Mesendoderm (in vitro differentiated cells): Measurements from ENCODE around the gene HMGXB3.

Experiments
- DNase-seq: peaks from one replicate; pipeline ENCODE4 v3.0.0; 2013
- H2AK5ac ChIP-seq: 2 replicates; pipeline ENCODE4 v1.6.1; 2013; ENCODE audit warnings: low read length, inconsistent platforms
- H2BK120ac ChIP-seq: 2 replicates; pipeline ENCODE4 v1.6.1; 2013; ENCODE audit warnings: low read depth, mild to moderate bottlenecking, low read length, moderate library complexity, mixed read lengths
- H2BK15ac ChIP-seq: replicated peaks from 2 replicates; pipeline ENCODE4 v1.6.1; 2013; ENCODE audit warnings: low read depth, mild to moderate bottlenecking, moderate library complexity
- H2BK5ac ChIP-seq: 2 replicates; pipeline ENCODE4 v1.6.1; 2013; ENCODE audit warnings: low read length, inconsistent platforms
- H3K18ac ChIP-seq: 2 replicates; pipeline ENCODE4 v1.6.1; 2013; ENCODE audit warnings: mild to moderate bottlenecking, low read length, mixed read lengths
- H3K23ac ChIP-seq: one replicate; pipeline ENCODE4 v1.6.1; 2013; ENCODE audit warnings: low read length
- H3K27ac ChIP-seq: 2 replicates; pipeline ENCODE4 v1.5.1; 2013; ENCODE audit warnings: low read depth, mild to moderate bottlenecking, inconsistent platforms, low read length, moderate library complexity
- H3K27me3 ChIP-seq: 2 replicates; pipeline ENCODE4 v1.6.1; 2013; ENCODE audit warnings: low read length, control low read depth, mild to moderate bottlenecking, inconsistent platforms; ENCODE audit not compliant: insufficient read depth, poor library complexity
- H3K36me3 ChIP-seq: 2 replicates; pipeline ENCODE4 v1.6.1; 2013; ENCODE audit warnings: low read length, inconsistent platforms; ENCODE audit not compliant: control insufficient read depth, insufficient read depth
- H3K4ac ChIP-seq: one replicate; pipeline ENCODE4 v1.6.1; 2013; ENCODE audit warnings: low read depth, mild to moderate bottlenecking, low read length, moderate library complexity
- H3K4me1 ChIP-seq: 2 replicates; pipeline ENCODE4 v1.6.1; 2013; ENCODE audit warnings: low read depth, low read length, inconsistent platforms; ENCODE audit not compliant: control insufficient read depth
- H3K4me2 ChIP-seq: 2 replicates; pipeline ENCODE4 v1.6.1; 2013; ENCODE audit warnings: low read length
- H3K4me3 ChIP-seq: 2 replicates; pipeline ENCODE4 v1.5.1; 2013; ENCODE audit warnings: mild to moderate bottlenecking, low read length
- H3K56ac ChIP-seq: one replicate; pipeline ENCODE4 v1.6.1; 2013; ENCODE audit warnings: low read length
- H3K79me1 ChIP-seq: 2 replicates; pipeline ENCODE4 v1.6.1; 2013; ENCODE audit warnings: low read length, inconsistent platforms
- H3K79me2 ChIP-seq: 2 replicates; pipeline ENCODE4 v1.6.1; 2013; ENCODE audit warnings: mild to moderate bottlenecking, low read length; ENCODE audit not compliant: control insufficient read depth, insufficient read depth
- H3K9ac ChIP-seq: 2 replicates; pipeline ENCODE4 v1.6.1; 2013; ENCODE audit warnings: low read length, inconsistent platforms
- H4K5ac ChIP-seq: one replicate; pipeline ENCODE4 v1.6.1; 2013; ENCODE audit warnings: low read length
- H4K8ac ChIP-seq: one replicate; pipeline ENCODE4 v1.6.1; 2013; ENCODE audit warnings: low read depth, mild to moderate bottlenecking, control low read depth, low read length, moderate library complexity
- WGBS: extraction: QIAGEN DNeasy Blood & Tissue Kit; methylation state at CpG from one replicate; pipeline ENCODE4 v1.1.7; 2013; ENCODE audit warnings: low lambda C conversion rate, missing lambda C conversion rate; ENCODE audit not compliant: insufficient coverage; ENCODE audit errors: extremely low coverage; 5-methylcytosine and 5-hydroxymethylcytosine counted together

HMGXB3 gene

DNA sequence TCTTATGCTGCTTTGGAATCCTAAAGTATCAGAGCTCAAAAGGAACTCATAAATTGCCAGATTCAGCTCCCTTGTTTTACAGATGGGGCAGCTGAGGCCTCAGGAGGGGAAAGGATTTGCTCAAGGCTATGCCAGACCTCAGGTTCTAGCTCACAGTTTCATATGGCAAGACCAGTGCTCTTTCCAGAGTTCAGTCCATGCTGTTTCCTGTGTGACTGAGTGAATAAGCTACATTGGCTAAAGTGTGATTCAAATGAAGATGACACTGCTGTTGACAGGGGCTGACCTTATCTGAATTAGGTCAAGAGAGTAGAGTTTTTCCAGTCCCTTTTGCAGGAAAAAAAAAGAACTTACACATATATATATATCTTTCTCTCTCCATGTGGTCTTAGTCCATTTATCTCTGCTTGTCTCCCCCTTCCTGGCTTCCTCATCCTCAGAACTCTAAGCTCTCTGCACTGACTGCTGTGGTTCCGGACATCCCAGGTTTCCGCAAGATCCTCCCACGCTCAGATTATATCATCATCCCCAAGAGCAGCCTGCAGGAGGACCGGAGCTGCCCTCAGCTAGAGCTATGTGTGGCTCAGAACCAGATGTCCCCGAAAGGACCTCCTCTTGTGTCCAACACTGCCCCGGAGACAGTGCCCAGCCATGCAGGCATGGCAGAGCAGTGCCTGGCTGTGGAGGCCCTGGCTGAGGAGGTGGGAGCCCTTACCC, 9.3 kb downstream of the HMGXB3 start:
- Histone ChIP-seq H3K79me1 (peaks cover 2% of the 10 kb centered on the region), H3K4me3 (no peak overlapping the region), H3K79me2 (no peaks in the 10 kb centered on the region), H4K5ac (no peak overlapping the region), H3K36me3 (peaks cover 14% of the 10 kb centered on the region), H2BK15ac (no peak overlapping the region), H3K4me2 (no peak overlapping the region), H2BK120ac (no peak overlapping the region), H3K4ac (no peak overlapping the region), H3K56ac (no peak overlapping the region), H2AK5ac (no peak overlapping the region), H3K4me1 (no peaks in the 10 kb centered on the region), H2BK5ac (no peak overlapping the region), H3K9ac (no peak overlapping the region), H3K27ac (no peak overlapping the region), H3K23ac (no peak overlapping the region), H4K8ac (no peak overlapping the region), H3K27me3 (no peaks in the 10 kb centered on the region), H3K18ac (no peak overlapping the region)
- no CpG with 5 or more reads among the region's 6 CpGs for WGBS
- no peak for DNase-seq

GRCh38 chr5:150013931-150014330, 13.4 kb downstream of the HMGXB3 start:
- no CpG with 5 or more reads among the region's 4 CpGs for WGBS
- H3K36me3 ChIP-seq, result peaks cover 17% of the 10 kb centered on the region

GRCh38 chr5:150014456-150014855, 13.9 kb downstream of the HMGXB3 start:
- Histone ChIP-seq H3K9ac (no peak overlapping the region), H3K79me1 (peaks cover 7% of the 10 kb centered on the region), H2AK5ac (no peak overlapping the region), H2BK120ac (no peak overlapping the region), H3K4me3 (no peak overlapping the region), H3K23ac (no peak overlapping the region), H3K27ac (no peak overlapping the region), H4K8ac (no peak overlapping the region), H3K79me2 (no peaks in the 10 kb centered on the region), H3K4ac (no peak overlapping the region), H3K4me2 (no peak overlapping the region), H3K36me3 (peaks cover 17% of the 10 kb centered on the region), H4K5ac (no peak overlapping the region), H2BK15ac (no peak overlapping the region), H3K18ac (no peak overlapping the region), H3K4me1 (no peaks in the 10 kb centered on the region), H3K27me3 (no peaks in the 10 kb centered on the region), H3K56ac (no peak overlapping the region), H2BK5ac (no peak overlapping the region)
- no CpG with 5 or more reads among the region's 3 CpGs for WGBS
- no peak for DNase-seq

More at GRCh38 chr5:150013931-150014330, 13.4 kb downstream of the HMGXB3 start:
- H3K56ac ChIP-seq, result no peak overlapping the region
- no peak overlapping the region for H2BK120ac ChIP-seq
- H3K23ac ChIP-seq, result no peak overlapping the region
- no peak overlapping the region for H4K5ac ChIP-seq
- no peaks in the 10 kb centered on the region for H3K79me2 ChIP-seq
- no peak overlapping the region for H4K8ac ChIP-seq
- H3K4ac ChIP-seq, result no peak overlapping the region
- H3K4me1 ChIP-seq, result no peaks in the 10 kb centered on the region
- no peak overlapping the region for H2AK5ac ChIP-seq
- H3K9ac ChIP-seq, result no peak overlapping the region
- H3K79me1 ChIP-seq, result peaks cover 7% of the 10 kb centered on the region
- H3K27me3 ChIP-seq, result no peaks in the 10 kb centered on the region
- no peak overlapping the region for H3K18ac ChIP-seq
- no peak overlapping the region for H2BK5ac ChIP-seq
- DNase-seq, result no peak
- H3K27ac ChIP-seq, result no peak overlapping the region
- H3K4me3 ChIP-seq, result no peak overlapping the region
- H2BK15ac ChIP-seq, result no peak overlapping the region
- no peak overlapping the region for H3K4me2 ChIP-seq

DNA sequence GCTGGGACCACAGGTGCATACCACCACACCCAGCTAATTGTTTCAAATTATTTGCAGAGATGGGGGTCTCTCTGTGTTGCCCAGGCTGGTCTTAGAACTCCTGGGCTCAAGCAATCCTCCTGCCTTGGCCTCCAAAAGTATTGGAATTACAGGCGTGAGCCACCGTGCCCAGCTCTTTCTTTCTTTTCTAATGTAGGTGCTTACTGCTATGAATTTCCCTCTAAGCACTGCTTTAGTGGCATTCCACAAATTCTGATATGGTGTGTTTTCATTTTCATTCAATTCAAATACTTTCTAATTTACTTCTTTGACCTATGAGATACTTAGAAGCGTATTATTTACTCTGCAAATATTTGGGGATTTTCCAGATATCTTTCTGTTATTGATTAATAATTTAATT, 14.9 kb downstream of the HMGXB3 start:
- Histone ChIP-seq H2BK5ac (no peak overlapping the region), H3K27ac (no peak overlapping the region), H3K4me1 (no peaks in the 10 kb centered on the region), H4K5ac (no peak overlapping the region), H3K18ac (no peak overlapping the region), H3K4me3 (no peak overlapping the region), H4K8ac (no peak overlapping the region), H3K79me1 (peaks cover 7% of the 10 kb centered on the region), H3K27me3 (no peaks in the 10 kb centered on the region), H3K4ac (no peak overlapping the region), H3K79me2 (no peaks in the 10 kb centered on the region), H2BK15ac (no peak overlapping the region), H3K23ac (no peak overlapping the region), H2AK5ac (no peak overlapping the region), H3K56ac (no peak overlapping the region), H2BK120ac (no peak overlapping the region), H3K9ac (no peak overlapping the region), H3K4me2 (no peak overlapping the region), H3K36me3 (peaks cover 16% of the 10 kb centered on the region)
- no peak for DNase-seq
- WGBS, result no CpG with 5 or more reads among the region's 3 CpGs

GRCh38 chr5:150016537-150016936, 16.0 kb downstream of the HMGXB3 start:
- Histone ChIP-seq H3K56ac (no peak overlapping the region), H4K5ac (no peak overlapping the region), H2BK120ac (no peak overlapping the region), H3K4me2 (no peak overlapping the region), H3K79me2 (no peaks in the 10 kb centered on the region), H3K9ac (no peak overlapping the region), H3K23ac (no peak overlapping the region), H3K27ac (no peak overlapping the region), H2AK5ac (no peak overlapping the region), H3K4me1 (no peaks in the 10 kb centered on the region), H3K27me3 (no peaks in the 10 kb centered on the region), H3K36me3 (peaks cover 13% of the 10 kb centered on the region), H2BK15ac (no peak overlapping the region), H4K8ac (no peak overlapping the region), H3K79me1 (peaks cover 5% of the 10 kb centered on the region), H3K18ac (no peak overlapping the region), H3K4me3 (no peak overlapping the region), H2BK5ac (no peak overlapping the region), H3K4ac (no peak overlapping the region)
- no peak for DNase-seq
